Measurements from ENCODE around the gene CACNA1D. TPM values are rescaled to one million over a fixed set of nuclear protein-coding genes. Genes with fewer than 3 reads are reported as not detected.

Gene CACNA1D
- polyA plus RNA-seq, 1 experiment: 0.15 TPM

- Histone ChIP-seq H3K27me3 (ENCODE audit: control insufficient read depth, insufficient read depth, low read length) (peaks cover 9% of the 10 kb centered on the region), H3K36me3 (ENCODE audit: control insufficient read depth, insufficient read depth, low read length) (no peaks in the 10 kb centered on the region), H3K4me3 (ENCODE audit: low read depth, low read length) (no peak overlapping the region)
- no peak for DNase-seq (ENCODE audit: low read depth)
- no peak for TF ChIP-seq CTCF (IDR thresholded peaks at IDR 0.05; ENCODE audit: insufficient read depth, low read depth, low read length)
- POLR2A ChIA-PET: no interaction called here
- CTCF ChIA-PET: interaction anchor here (2.1 to 2.5 kb wide), 2 partner anchors 7 to 10 kb away, joined by 8 to 12 read pairs; no protein-coding TSS in a partner anchor
Observed at GRCh38 chr3:53843195-53844177, 349.1 kb downstream of the CACNA1D start.

DNA sequence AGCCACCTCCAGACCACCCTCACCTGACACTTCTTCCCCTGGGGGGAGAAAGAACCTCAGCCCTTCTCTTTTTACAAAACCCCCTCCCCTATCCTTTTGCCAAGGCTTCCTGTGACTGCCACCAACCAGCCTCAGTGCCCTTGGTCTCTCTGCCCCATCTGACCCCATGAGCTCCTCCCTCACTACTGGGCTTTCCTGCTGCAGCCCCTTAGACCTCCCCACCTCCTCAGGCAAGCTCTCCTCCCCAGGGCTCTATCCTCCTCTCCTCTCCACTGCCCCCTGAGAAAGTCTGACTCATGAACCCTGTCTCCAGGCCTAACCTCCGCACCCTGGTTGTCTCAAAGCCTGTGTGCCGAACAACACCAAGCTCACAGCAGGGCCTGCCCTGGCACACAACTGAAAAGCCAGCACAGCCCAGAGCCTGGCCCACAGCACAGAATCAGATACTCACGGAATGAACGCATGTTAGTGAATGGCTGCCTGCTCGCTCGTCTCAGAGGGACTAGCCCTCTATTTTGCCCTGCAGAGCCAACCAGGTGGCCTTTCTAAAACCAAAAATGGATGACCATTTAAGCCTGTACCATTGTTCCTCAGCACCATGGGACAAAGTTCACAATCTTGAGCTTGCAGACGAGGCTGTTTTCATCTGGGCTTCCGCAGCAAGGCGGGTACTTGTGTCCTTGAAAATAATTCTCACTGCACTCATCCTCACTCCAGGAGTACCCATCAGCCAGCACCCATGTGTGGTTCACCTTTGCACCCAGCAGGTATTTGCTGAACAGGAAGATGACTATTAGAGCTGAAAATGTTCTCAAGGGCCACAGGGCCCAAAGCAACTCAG is 350.1 kb downstream of the CACNA1D start:
- H3K27me3 ChIP-seq (ENCODE audit: control insufficient read depth, insufficient read depth, low read length): peaks cover 9% of the 10 kb centered on the region
- no peak for TF ChIP-seq CTCF (IDR thresholded peaks at IDR 0.05; ENCODE audit: insufficient read depth, low read depth, low read length)
- POLR2A ChIA-PET: no interaction called here
- DNase-seq (ENCODE audit: low read depth): no peak
- H3K4me3 ChIP-seq (ENCODE audit: low read depth, low read length): no peak overlapping the region
- CTCF ChIA-PET: interaction anchor here (1.7 to 2.5 kb wide), 3 partner anchors 8 to 133 kb away, joined by 3 to 12 read pairs (median 8); no protein-coding TSS in a partner anchor
- no peaks in the 10 kb centered on the region for H3K36me3 ChIP-seq (ENCODE audit: control insufficient read depth, insufficient read depth, low read length)

- ChIA-PET POLR2A (no interaction called here), CTCF (interaction anchor here (0.8 to 2.5 kb wide), 5 partner anchors 9 to 167 kb away, joined by 3 to 12 read pairs (median 3); no protein-coding TSS in a partner anchor)
Observed at GRCh38 chr3:53845103-53845880, 350.9 kb downstream of the CACNA1D start.

DNA sequence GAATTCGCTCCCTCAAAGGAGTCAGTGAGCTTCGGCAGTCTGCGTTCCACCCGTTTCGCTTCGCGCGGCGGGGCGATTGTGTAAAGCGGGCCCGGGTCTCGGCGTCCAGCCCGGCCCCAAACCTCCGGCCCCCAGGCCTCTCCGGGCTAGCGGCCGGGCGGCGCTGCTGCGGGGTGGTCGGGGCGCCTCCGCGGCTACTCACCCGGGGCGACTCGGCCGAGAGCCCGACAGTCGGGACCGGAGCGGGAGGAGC is 351.4 kb downstream of the CACNA1D start:
- Histone ChIP-seq H3K4me3 (ENCODE audit: low read depth, low read length) (peak overlapping the region; percentile 45), H3K27me3 (ENCODE audit: control insufficient read depth, insufficient read depth, low read length) (peaks cover 9% of the 10 kb centered on the region), H3K36me3 (ENCODE audit: control insufficient read depth, insufficient read depth, low read length) (no peaks in the 10 kb centered on the region)
- ChIA-PET CTCF (interaction anchor here (0.8 to 2.5 kb wide), 5 partner anchors 9 to 167 kb away, joined by 3 to 12 read pairs (median 3); no protein-coding TSS in a partner anchor), POLR2A (no interaction called here)
- DNase-seq (ENCODE audit: low read depth): no peak
- no peak for TF ChIP-seq CTCF (IDR thresholded peaks at IDR 0.05; ENCODE audit: insufficient read depth, low read depth, low read length)

More at GRCh38 chr3:53845103-53845880, 350.9 kb downstream of the CACNA1D start:
- Histone ChIP-seq H3K36me3 (ENCODE audit: control insufficient read depth, insufficient read depth, low read length) (no peaks in the 10 kb centered on the region), H3K27me3 (ENCODE audit: control insufficient read depth, insufficient read depth, low read length) (peaks cover 9% of the 10 kb centered on the region), H3K4me3 (ENCODE audit: low read depth, low read length) (peak overlapping the region; percentile 45)
- DNase-seq (ENCODE audit: low read depth): no peak
- peak; percentile 53 for TF ChIP-seq CTCF (IDR thresholded peaks at IDR 0.05; ENCODE audit: insufficient read depth, low read depth, low read length)
